HG03469 (cell line): ENCODE data around the gene SLC25A48.
"Not testable (repeated sequence)": the region's sequence is repeated elsewhere in the genome, so short reads cannot be mapped to it uniquely, and the experiment has no call there.

ENCODE experiments used
- ATAC-seq: cut with Tn5 transposase; IDR thresholded peaks from one replicate; pipeline ENCODE4 v1.9.1; 2021; ENCODE audit warnings: mild to moderate bottlenecking, moderate library complexity, moderate number of reproducible peaks; ENCODE audit not compliant: unreplicated experiment

Gene SLC25A48

GRCh38 chr5:135857630-135858311, 23.3 kb downstream of the SLC25A48 start:
- ATAC-seq: no peak

- ATAC-seq: not testable (repeated sequence)
Measured at GRCh38 chr5:135859186-135859585, 24.7 kb downstream of the SLC25A48 start.

- ATAC-seq: no peak
Measured at GRCh38 chr5:135859641-135860040, 25.2 kb downstream of the SLC25A48 start.

GRCh38 chr5:135861641-135862040, 27.2 kb downstream of the SLC25A48 start:
- no peak for ATAC-seq

- no peak for ATAC-seq
Measured at GRCh38 chr5:135862086-135862485, 27.6 kb downstream of the SLC25A48 start.

- no peak for ATAC-seq
Measured at GRCh38 chr5:135862744-135863143, 28.3 kb downstream of the SLC25A48 start.

GRCh38 chr5:135864503-135865435, 30.3 kb downstream of the SLC25A48 start:
- no peak for ATAC-seq

GRCh38 chr5:135866016-135866415, 31.6 kb downstream of the SLC25A48 start:
- no peak for ATAC-seq

- ATAC-seq: no peak
Measured at GRCh38 chr5:135867599-135867998, 33.1 kb downstream of the SLC25A48 start.

- ATAC-seq: no peak
Measured at GRCh38 chr5:135868681-135869080, 34.2 kb downstream of the SLC25A48 start.

GRCh38 chr5:135869276-135869675, 34.8 kb downstream of the SLC25A48 start:
- ATAC-seq: no peak

- no peak for ATAC-seq
Measured at GRCh38 chr5:135869935-135870334, 35.5 kb downstream of the SLC25A48 start.

- ATAC-seq: no peak
Measured at GRCh38 chr5:135871268-135871915, 36.9 kb downstream of the SLC25A48 start.

GRCh38 chr5:135873831-135874230, 39.4 kb downstream of the SLC25A48 start:
- ATAC-seq: no peak

- ATAC-seq: no peak
Measured at GRCh38 chr5:135874461-135874860, 40.0 kb downstream of the SLC25A48 start.

- ATAC-seq: no peak
Measured at GRCh38 chr5:135875567-135875966, 41.1 kb downstream of the SLC25A48 start.

- ATAC-seq: no peak
Measured at GRCh38 chr5:135876146-135876545, 41.7 kb downstream of the SLC25A48 start.

- ATAC-seq: no peak
Measured at GRCh38 chr5:135877570-135878155, 43.2 kb downstream of the SLC25A48 start.

- ATAC-seq: no peak
Measured at GRCh38 chr5:135878156-135878620, 43.7 kb downstream of the SLC25A48 start.

GRCh38 chr5:135879591-135879990, 45.1 kb downstream of the SLC25A48 start:
- no peak for ATAC-seq

- no peak for ATAC-seq
Measured at GRCh38 chr5:135880278-135880677, 45.8 kb downstream of the SLC25A48 start.
